Activated B cell treated with CpG ODN at 0.5 μM for 24 hours (primary cell): ENCODE data around the gene CDYL. TPM values are rescaled to one million over a fixed set of nuclear protein-coding genes. Genes with fewer than 3 reads are reported as not detected.

Experiments used
- ATAC-seq: fragments of 200-7000 bp; cut with Tn5 transposase; one replicate; pipeline ENCODE4 v1.10.0; 2021; ENCODE audit warnings: low read depth, mild to moderate bottlenecking, moderate library complexity
- CTCF ChIA-PET: fragments of 350-600 bp; sonication (Branson Sonifier 250); formaldehyde crosslinking; loops from one replicate; lab custom pipeline; 2021; ENCODE audit warnings: antibody characterized with exemption; lab: Charles Lee
- POLR2A ChIA-PET: fragments of 350-600 bp; sonication (Branson Sonifier 250); formaldehyde crosslinking; loops from one replicate; lab custom pipeline; 2021; ENCODE audit warnings: antibody characterized with exemption; lab: Charles Lee
- DNase-seq: peaks from one replicate; pipeline ENCODE4 v3.0.0; 2022
- H3K27ac Mint-ChIP-seq: one replicate; pipeline ENCODE4 v1.8.0; 2020; ENCODE audit warnings: mixed read lengths
- H3K27me3 Mint-ChIP-seq: one replicate; pipeline ENCODE4 v1.8.0; 2021; ENCODE audit warnings: mixed read lengths
- H3K36me3 Mint-ChIP-seq: one replicate; pipeline ENCODE4 v1.8.0; 2021; ENCODE audit warnings: low read depth, mixed read lengths
- H3K4me1 Mint-ChIP-seq: one replicate; pipeline ENCODE4 v1.8.0; 2021; ENCODE audit warnings: mixed read lengths
- H3K4me3 Mint-ChIP-seq: one replicate; pipeline ENCODE4 v1.8.0; 2020; ENCODE audit warnings: mild to moderate bottlenecking, mixed read lengths
- H3K9me3 Mint-ChIP-seq: one replicate; pipeline ENCODE4 v1.8.0; 2020; ENCODE audit warnings: mixed read lengths
- intact Hi-C: fragments of 100-400 bp; cut with micrococcal nuclease; formaldehyde crosslinking; loops from one replicate; pipeline ENCODE4 v1.15.1; 2024
- total RNA-seq: library from RNA; stranded (reverse); gene quantifications from 2 replicates; pipeline ENCODE4 v1.2.3, GENCODE V29; 2022
- TF ChIP-seq, protein P1 (sequence below): fragments of 200-600 bp; IDR thresholded peaks from one replicate; pipeline ENCODE4 v1.8.0; 2022; ENCODE audit warnings: antibody characterized with exemption, mild to moderate bottlenecking

The CDYL gene
- total RNA-seq, 1 donor from 2014 or later: 47.5 TPM

DNA sequence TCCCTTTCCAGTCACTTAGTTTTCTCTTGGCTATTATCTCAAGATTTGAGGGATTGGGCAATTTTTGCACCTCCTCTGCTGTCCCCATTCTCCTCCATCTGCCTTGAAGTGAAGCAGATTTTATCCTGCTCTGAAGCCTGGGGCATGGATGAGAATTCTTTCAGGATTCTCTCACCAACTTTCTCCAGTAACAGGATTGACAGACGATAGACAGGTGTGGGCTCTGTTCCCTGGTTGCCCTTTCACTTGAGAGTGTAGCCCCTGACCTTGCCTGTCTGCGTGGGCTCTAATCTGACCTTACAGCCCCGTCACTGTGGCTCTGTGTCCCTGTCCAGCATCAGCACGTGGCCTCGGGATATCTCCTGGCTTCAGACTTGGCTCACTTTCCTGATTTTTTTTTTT, 27.1 kb downstream of the CDYL start:
- TF ChIP-seq, protein P1, sequence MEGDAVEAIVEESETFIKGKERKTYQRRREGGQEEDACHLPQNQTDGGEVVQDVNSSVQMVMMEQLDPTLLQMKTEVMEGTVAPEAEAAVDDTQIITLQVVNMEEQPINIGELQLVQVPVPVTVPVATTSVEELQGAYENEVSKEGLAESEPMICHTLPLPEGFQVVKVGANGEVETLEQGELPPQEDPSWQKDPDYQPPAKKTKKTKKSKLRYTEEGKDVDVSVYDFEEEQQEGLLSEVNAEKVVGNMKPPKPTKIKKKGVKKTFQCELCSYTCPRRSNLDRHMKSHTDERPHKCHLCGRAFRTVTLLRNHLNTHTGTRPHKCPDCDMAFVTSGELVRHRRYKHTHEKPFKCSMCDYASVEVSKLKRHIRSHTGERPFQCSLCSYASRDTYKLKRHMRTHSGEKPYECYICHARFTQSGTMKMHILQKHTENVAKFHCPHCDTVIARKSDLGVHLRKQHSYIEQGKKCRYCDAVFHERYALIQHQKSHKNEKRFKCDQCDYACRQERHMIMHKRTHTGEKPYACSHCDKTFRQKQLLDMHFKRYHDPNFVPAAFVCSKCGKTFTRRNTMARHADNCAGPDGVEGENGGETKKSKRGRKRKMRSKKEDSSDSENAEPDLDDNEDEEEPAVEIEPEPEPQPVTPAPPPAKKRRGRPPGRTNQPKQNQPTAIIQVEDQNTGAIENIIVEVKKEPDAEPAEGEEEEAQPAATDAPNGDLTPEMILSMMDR: no peak
- intact Hi-C loops: loop anchor here (2.0 to 5.0 kb wide), 2 partner anchors 15 to 521 kb away; no protein-coding TSS in a partner anchor
- ChIA-PET POLR2A (interaction anchor here (0.6 to 0.9 kb wide), 2 partner anchors 8 to 361 kb away, joined by 4 to 10 read pairs; no protein-coding TSS in a partner anchor), CTCF (interaction anchor here (0.7 to 2.1 kb wide), 2 partner anchors 17 to 752 kb away, joined by 3 to 5 read pairs; no protein-coding TSS in a partner anchor)
- Mint-ChIP-seq H3K27me3 (no peaks in the 10 kb centered on the region), H3K4me1 (peaks cover 71% of the 10 kb centered on the region), H3K36me3 (peaks cover 8% of the 10 kb centered on the region), H3K4me3 (peak overlapping the region; percentile 69), H3K9me3 (no peaks in the 10 kb centered on the region), H3K27ac (no peak overlapping the region)
- ATAC-seq (no peak), DNase-seq (no peak)

DNA sequence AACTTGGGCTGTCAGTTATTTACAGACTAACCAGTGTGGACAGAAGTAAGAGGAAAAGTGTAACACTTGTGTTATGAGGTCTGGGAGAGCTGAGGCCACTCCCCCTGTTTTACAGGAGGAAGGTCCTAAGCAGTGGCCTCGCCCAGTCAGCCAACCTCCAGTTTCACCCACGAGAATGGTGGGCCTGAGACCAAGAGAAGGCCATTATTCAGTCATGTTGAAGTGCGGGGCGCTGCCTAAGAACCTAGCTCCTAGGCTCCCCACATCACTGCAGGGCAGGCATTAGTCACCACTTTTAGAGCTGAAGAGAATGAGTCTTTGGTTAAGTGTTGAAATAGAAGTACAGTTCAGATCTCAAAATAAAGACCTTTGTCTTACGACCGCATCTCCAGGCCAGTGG, 27.9 kb downstream of the CDYL start:
- Mint-ChIP-seq H3K36me3 (peaks cover 8% of the 10 kb centered on the region), H3K27me3 (no peaks in the 10 kb centered on the region), H3K27ac (peak overlapping the region; percentile 12), H3K4me1 (peaks cover 68% of the 10 kb centered on the region), H3K4me3 (no peak overlapping the region), H3K9me3 (no peaks in the 10 kb centered on the region)
- DNase-seq (no peak), ATAC-seq (no peak)
- intact Hi-C loops: loop anchor here (5.0 kb wide), 1 partner anchor 522 kb away; no protein-coding TSS in a partner anchor
- TF ChIP-seq, protein P1: no peak
- CTCF ChIA-PET: interaction anchor here (0.7 kb wide), 1 partner anchor 753 kb away, joined by 3 read pairs; no protein-coding TSS in a partner anchor
- POLR2A ChIA-PET: interaction anchor here (0.6 kb wide), 1 partner anchor 362 kb away, joined by 10 read pairs; no protein-coding TSS in a partner anchor

DNA sequence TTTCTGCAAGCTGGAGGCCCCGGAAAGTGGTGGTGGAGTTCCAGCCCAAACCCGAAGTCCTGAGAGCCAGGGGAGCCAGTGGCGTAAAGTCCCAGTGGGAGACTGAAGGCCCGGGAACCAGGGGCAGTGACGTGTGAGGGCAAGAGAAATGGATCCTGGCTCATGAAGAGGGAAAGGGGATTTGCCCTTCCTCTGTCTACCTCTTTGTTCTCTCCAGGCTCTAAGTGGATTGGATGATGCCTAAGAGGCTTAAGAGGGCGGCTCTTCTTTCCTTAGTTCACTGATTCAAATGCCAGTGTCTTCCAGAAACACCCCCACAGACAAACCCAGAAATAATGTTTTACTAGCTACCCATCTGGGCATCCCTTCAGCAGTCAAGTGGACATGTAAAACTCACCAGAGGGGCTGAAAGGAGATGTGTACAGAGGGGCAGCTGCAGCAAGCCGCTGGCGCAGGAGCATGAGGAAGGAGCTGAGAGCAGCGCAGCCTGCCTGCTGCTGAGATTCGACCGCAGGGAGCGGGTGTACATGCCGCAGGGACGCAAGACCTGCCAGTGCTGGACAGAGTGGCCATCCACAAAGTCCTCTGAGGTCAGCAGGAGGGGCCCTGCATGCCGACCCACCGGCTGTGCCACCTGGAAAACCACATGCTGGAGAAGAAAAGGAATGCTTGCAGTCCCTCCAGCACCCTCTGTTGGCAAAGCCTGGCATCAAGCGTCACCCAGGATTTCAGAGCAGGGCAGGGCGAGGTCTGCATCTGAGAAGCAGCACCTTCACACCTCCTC, 29.5 kb downstream of the CDYL start:
- intact Hi-C loops: no loop called here
- ChIA-PET POLR2A (no interaction called here), CTCF (interaction anchor here (0.8 kb wide), 1 partner anchor 12 kb away, joined by 3 read pairs; no protein-coding TSS in a partner anchor)
- Mint-ChIP-seq H3K27ac (no peak overlapping the region), H3K9me3 (no peaks in the 10 kb centered on the region), H3K4me3 (no peak overlapping the region), H3K36me3 (peaks cover 6% of the 10 kb centered on the region), H3K4me1 (peaks cover 67% of the 10 kb centered on the region), H3K27me3 (no peaks in the 10 kb centered on the region)
- TF ChIP-seq, protein P1: no peak
- ATAC-seq (no peak), DNase-seq (no peak)

DNA sequence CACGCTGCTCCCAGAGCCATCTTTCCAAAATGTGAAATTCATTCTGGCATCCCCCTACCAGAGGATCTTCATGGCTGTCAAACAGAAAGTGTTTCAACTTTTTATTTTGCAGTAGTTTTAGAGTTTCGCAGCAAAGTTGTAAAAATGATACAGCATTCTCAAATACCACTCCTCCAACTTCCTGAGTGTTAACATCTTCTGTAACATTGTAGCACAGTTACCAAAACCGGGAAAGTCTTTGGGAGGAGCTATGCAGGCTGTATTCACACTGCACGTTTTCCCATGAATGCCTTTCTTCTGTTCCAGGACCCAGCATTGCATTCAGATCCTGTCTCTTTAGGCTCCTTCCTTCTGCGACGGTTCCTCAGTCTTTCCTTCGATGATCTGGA, 30.1 kb downstream of the CDYL start:
- Mint-ChIP-seq H3K4me3 (no peak overlapping the region), H3K27me3 (no peaks in the 10 kb centered on the region), H3K27ac (no peak overlapping the region), H3K36me3 (peaks cover 6% of the 10 kb centered on the region), H3K4me1 (peaks cover 67% of the 10 kb centered on the region), H3K9me3 (no peaks in the 10 kb centered on the region)
- ChIA-PET CTCF (interaction anchor here (0.8 to 1.1 kb wide), 2 partner anchors 11 to 18 kb away, joined by 3 read pairs; no protein-coding TSS in a partner anchor), POLR2A (no interaction called here)
- TF ChIP-seq, protein P1: no peak
- intact Hi-C loops: no loop called here
- DNase-seq (no peak), ATAC-seq (no peak)

DNA sequence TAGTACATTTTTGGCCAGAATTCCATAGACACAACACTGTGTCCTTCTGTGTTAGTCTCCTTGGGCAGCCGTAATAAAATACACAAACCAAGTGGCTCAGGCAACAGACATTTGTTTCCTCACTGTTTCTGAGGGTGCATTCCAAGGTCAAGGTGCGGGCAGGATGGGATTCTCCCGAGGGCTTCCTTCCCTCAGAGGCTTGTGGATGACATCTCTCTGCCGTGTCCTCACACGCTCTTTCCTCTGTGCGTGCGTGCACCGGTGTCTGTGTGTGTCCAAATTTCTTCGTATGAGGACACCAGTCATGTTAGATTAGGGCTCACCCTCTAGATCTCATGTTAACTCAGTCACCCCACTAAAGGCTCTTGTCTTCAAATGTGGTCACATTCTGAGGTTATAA, 30.6 kb downstream of the CDYL start:
- Mint-ChIP-seq H3K27ac (no peak overlapping the region), H3K27me3 (no peaks in the 10 kb centered on the region), H3K36me3 (peaks cover 6% of the 10 kb centered on the region), H3K4me1 (peaks cover 66% of the 10 kb centered on the region), H3K4me3 (no peak overlapping the region), H3K9me3 (no peaks in the 10 kb centered on the region)
- intact Hi-C loops: no loop called here
- ATAC-seq (no peak), DNase-seq (no peak)
- TF ChIP-seq, protein P1: no peak
- ChIA-PET POLR2A (no interaction called here), CTCF (interaction anchor here (1.1 kb wide), 1 partner anchor 18 kb away, joined by 3 read pairs; no protein-coding TSS in a partner anchor)
